Astrocyte (in vitro differentiated cells and primary cell): ENCODE data around the gene ATP5PO. TPM values are rescaled to one million over a fixed set of nuclear protein-coding genes. Genes with fewer than 3 reads are reported as not detected.
"Not testable (repeated sequence)": the region's sequence is repeated elsewhere in the genome, so short reads cannot be mapped to it uniquely, and the experiment has no call there.

Experiments
- DNase-seq: peaks from one replicate; pipeline ENCODE4 v3.0.0-alpha.2; 2010; ENCODE audit warnings: low read depth
- FAIRE-seq: peaks from 2 replicates; lab custom pipeline; 2011; peaks lifted over from hg19 to GRCh38; lab: Jason Lieb, UNC
- H2AFZ ChIP-seq: 2 replicates; pipeline ENCODE4 v1.6.0; 2012; ENCODE audit warnings: low read depth, low read length, inconsistent platforms
- H3K27ac ChIP-seq: 2 replicates; pipeline ENCODE4 v1.5.1; 2011; ENCODE audit warnings: low read depth, low read length, inconsistent platforms
- H3K27me3 ChIP-seq: 2 replicates; pipeline ENCODE4 v1.6.0; 2011; ENCODE audit warnings: low read length, inconsistent platforms; ENCODE audit not compliant: insufficient read depth
- H3K36me3 ChIP-seq: 2 replicates; pipeline ENCODE4 v1.5.1; 2011; ENCODE audit warnings: low read length, inconsistent platforms; ENCODE audit not compliant: insufficient read depth
- H3K4me1 ChIP-seq: 2 replicates; pipeline ENCODE4 v1.5.1; 2011; ENCODE audit warnings: low read length, inconsistent platforms; ENCODE audit not compliant: insufficient read depth
- H3K4me2 ChIP-seq: 2 replicates; pipeline ENCODE4 v1.6.0; 2012; ENCODE audit warnings: low read length, inconsistent platforms
- H3K4me3 ChIP-seq: 2 replicates; pipeline ENCODE4 v1.5.1; 2011; ENCODE audit warnings: low read depth, mild to moderate bottlenecking, low read length, inconsistent platforms; ENCODE audit not compliant: insufficient read depth
- H3K79me2 ChIP-seq: 2 replicates; pipeline ENCODE4 v1.6.0; 2012; ENCODE audit warnings: mild to moderate bottlenecking, low read length, inconsistent platforms; ENCODE audit not compliant: insufficient read depth
- H3K9ac ChIP-seq: 2 replicates; pipeline ENCODE4 v1.6.0; 2012; ENCODE audit warnings: mild to moderate bottlenecking, low read length, inconsistent platforms
- H3K9me3 ChIP-seq: 2 replicates; pipeline ENCODE4 v1.5.1; 2012; ENCODE audit warnings: low read depth, mild to moderate bottlenecking, low read length, inconsistent platforms; ENCODE audit not compliant: insufficient read depth
- H4K20me1 ChIP-seq: 2 replicates; pipeline ENCODE4 v1.6.0; 2012; ENCODE audit warnings: low read length, inconsistent platforms; ENCODE audit not compliant: insufficient read depth
- H3K27ac Mint-ChIP-seq: one replicate; pipeline ENCODE4 v1.8.0; 2021; ENCODE audit warnings: mild to moderate bottlenecking, mixed read lengths; ENCODE audit not compliant: unreplicated experiment
- H3K27me3 Mint-ChIP-seq: one replicate; pipeline ENCODE4 v1.8.0; 2021; ENCODE audit warnings: low read depth, mixed read lengths; ENCODE audit not compliant: unreplicated experiment
- H3K36me3 Mint-ChIP-seq: one replicate; pipeline ENCODE4 v1.8.0; 2021; ENCODE audit warnings: low read depth, mixed read lengths; ENCODE audit not compliant: unreplicated experiment
- H3K4me1 Mint-ChIP-seq: one replicate; pipeline ENCODE4 v1.8.0; 2021; ENCODE audit warnings: low read depth, mixed read lengths; ENCODE audit not compliant: unreplicated experiment
- H3K4me3 Mint-ChIP-seq: one replicate; pipeline ENCODE4 v1.8.0; 2021; ENCODE audit warnings: mild to moderate bottlenecking, moderate library complexity, mixed read lengths; ENCODE audit not compliant: unreplicated experiment
- H3K9me3 Mint-ChIP-seq: one replicate; pipeline ENCODE4 v1.8.0; 2021; ENCODE audit warnings: mild to moderate bottlenecking, mixed read lengths; ENCODE audit not compliant: unreplicated experiment
- CTCF ChIP-seq: IDR thresholded peaks from 2 replicates; pipeline ENCODE4 v1.5.1; 2011; ENCODE audit warnings: low read depth, mild to moderate bottlenecking, inconsistent platforms, low read length, moderate library complexity; ENCODE audit not compliant: insufficient read depth
- EZH2 ChIP-seq: IDR thresholded peaks from 2 replicates; pipeline ENCODE4 v1.6.1; 2012; ENCODE audit warnings: mild to moderate bottlenecking, low read length, inconsistent platforms; ENCODE audit not compliant: insufficient read depth
- total RNA-seq: library from RNA; stranded (reverse); gene quantifications from 2 replicates; pipeline ENCODE4 v1.2.1, GENCODE V29; 2021

The ATP5PO gene
- total RNA-seq, 1 donor from 2014 or later: 171 TPM

DNA sequence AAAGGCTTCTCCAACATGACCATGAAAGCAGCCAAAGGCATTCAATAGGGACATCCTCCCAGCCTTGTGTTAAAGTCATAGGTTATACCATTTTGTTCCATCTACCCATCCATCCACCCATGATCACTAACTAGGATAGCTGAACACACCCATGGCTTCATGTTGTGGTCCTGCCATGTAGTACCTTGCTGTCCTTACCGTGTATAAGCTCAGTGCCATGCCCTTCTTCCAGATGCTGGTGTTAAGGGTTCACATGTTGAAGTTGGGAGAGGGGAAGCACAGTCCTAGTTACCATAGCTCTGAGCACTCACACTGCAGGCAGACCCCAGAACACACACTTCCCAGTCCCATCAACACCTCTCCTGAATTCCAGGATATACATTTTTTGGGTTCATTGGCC, 51.5 kb downstream of the ATP5PO start:
- H3K79me2 ChIP-seq: no peaks in the 10 kb centered on the region
- Mint-ChIP-seq H3K27ac (no peak overlapping the region), H3K4me1 (peaks cover 3% of the 10 kb centered on the region), H3K9me3 (no peaks in the 10 kb centered on the region), H3K27me3 (peaks cover 22% of the 10 kb centered on the region), H3K36me3 (peaks cover 3% of the 10 kb centered on the region), H3K4me3 (no peak overlapping the region)
- no peak overlapping the region for H3K4me2 ChIP-seq
- no peaks in the 10 kb centered on the region for H4K20me1 ChIP-seq
- no peaks in the 10 kb centered on the region for H3K9me3 ChIP-seq
- no peak overlapping the region for H3K27ac ChIP-seq
- FAIRE-seq (no peak), DNase-seq (no peak)
- H3K4me1 ChIP-seq: no peaks in the 10 kb centered on the region
- no peak overlapping the region for H3K9ac ChIP-seq
- no peaks in the 10 kb centered on the region for H3K27me3 ChIP-seq
- no peak overlapping the region for H2AFZ ChIP-seq
- no peak overlapping the region for H3K4me3 ChIP-seq
- TF ChIP-seq EZH2 (no peak), CTCF (no peak)
- H3K36me3 ChIP-seq: no peaks in the 10 kb centered on the region

GRCh38 chr21:33863191-33863590, 52.4 kb downstream of the ATP5PO start:
- not testable (repeated sequence) for H3K27ac ChIP-seq, H3K79me2 ChIP-seq, FAIRE-seq, H3K4me1 Mint-ChIP-seq, H3K27me3 ChIP-seq, DNase-seq, H3K36me3 ChIP-seq, H2AFZ ChIP-seq, H3K36me3 Mint-ChIP-seq, H3K4me3 Mint-ChIP-seq, H3K4me2 ChIP-seq, H3K4me1 ChIP-seq, H3K4me3 ChIP-seq, H3K9me3 Mint-ChIP-seq, H3K9ac ChIP-seq, H4K20me1 ChIP-seq, H3K27ac Mint-ChIP-seq, H3K9me3 ChIP-seq
- peaks cover 30% of the 10 kb centered on the region for H3K27me3 Mint-ChIP-seq

DNA sequence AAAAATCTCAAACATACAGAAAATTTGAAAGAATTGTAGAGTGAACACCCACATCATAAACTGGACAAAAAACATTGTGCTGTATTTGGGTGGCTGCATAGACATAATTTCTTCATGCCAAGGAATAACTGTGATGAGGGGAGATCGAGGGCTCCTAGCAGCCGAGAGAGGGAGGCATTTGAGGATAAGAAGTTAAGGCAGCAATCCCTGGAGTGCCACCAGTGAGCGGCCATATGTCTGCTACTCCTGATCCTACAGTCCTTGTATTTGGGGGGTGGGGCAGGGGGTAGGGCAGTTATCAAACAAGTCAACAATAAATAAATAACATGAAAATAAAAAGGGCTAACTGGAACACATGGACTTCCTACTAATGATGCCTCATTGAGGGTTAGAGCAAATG, 54.5 kb downstream of the ATP5PO start:
- Histone ChIP-seq H3K4me3 (no peak overlapping the region), H3K9me3 (no peaks in the 10 kb centered on the region), H3K27me3 (peaks cover 3% of the 10 kb centered on the region), H2AFZ (no peak overlapping the region), H3K4me1 (no peaks in the 10 kb centered on the region), H3K79me2 (no peaks in the 10 kb centered on the region), H3K36me3 (no peaks in the 10 kb centered on the region), H4K20me1 (no peaks in the 10 kb centered on the region), H3K4me2 (no peak overlapping the region), H3K9ac (no peak overlapping the region), H3K27ac (no peak overlapping the region)
- Mint-ChIP-seq H3K4me3 (no peak overlapping the region), H3K9me3 (no peaks in the 10 kb centered on the region), H3K27ac (no peak overlapping the region), H3K36me3 (peaks cover 3% of the 10 kb centered on the region), H3K27me3 (peaks cover 27% of the 10 kb centered on the region), H3K4me1 (no peaks in the 10 kb centered on the region)
- no peak for TF ChIP-seq CTCF
- TF ChIP-seq EZH2: no peak
- DNase-seq (no peak), FAIRE-seq (no peak)
